K562 (cell line): ENCODE data around the gene NDOR1. TPM values are rescaled to one million over a fixed set of nuclear protein-coding genes. Genes with fewer than 3 reads are reported as not detected.
A peak's percentile ranks its signal among the peaks of the same experiment; 100 is the strongest.

Source experiments
- E2F8 ChIP-seq: fragments of 450-650 bp; IDR thresholded peaks from 2 replicates; pipeline ENCODE4 v1.7.1; 2018; ENCODE audit warnings: mild to moderate bottlenecking, low read depth; ENCODE audit not compliant: partially characterized antibody
- GATAD2A ChIP-seq: fragments of 450-650 bp; IDR thresholded peaks from 2 replicates; pipeline ENCODE4 v1.6.1; 2017
- HMBOX1 ChIP-seq: sonication (generic); IDR thresholded peaks from 2 replicates; pipeline ENCODE4 v1.6.1; 2016
- HOXB6 ChIP-seq: fragments of 250-450 bp; sonication (Bioruptor Pico); IDR thresholded peaks from 2 replicates; pipeline ENCODE4 v1.5.1; 2022; ENCODE audit warnings: mild to moderate bottlenecking, borderline replicate concordance
- LARP7 ChIP-seq: fragments of 450-650 bp; IDR thresholded peaks from 2 replicates; pipeline ENCODE4 v1.6.1; 2016
- MYNN ChIP-seq, 2 experiments: sonication (generic); formaldehyde crosslinking in 1 of 2; IDR thresholded peaks; 2 replicates each; pipeline versions ENCODE4 v1.5.0 to v1.6.1; 2016 to 2020; ENCODE audit warnings: antibody characterized with exemption in 1 of 2, missing genetic modification reagents in 1 of 2
- NONO ChIP-seq, 2 experiments: fragments of 200-400 bp in 1 of 2; fragments of 450-650 bp in 1 of 2; formaldehyde crosslinking in 1 of 2; IDR thresholded peaks; 2 replicates each; pipeline ENCODE4 v1.6.1; 2017; ENCODE audit warnings: low read depth in 2 of 2, mild to moderate bottlenecking in 2 of 2, moderate library complexity in 2 of 2, low read length in 1 of 2
- NR2C2 ChIP-seq, 2 experiments: fragments of 200-800 bp in 1 of 2; sonication (Bioruptor generic) in 1 of 2; sonication (generic) in 1 of 2; formaldehyde crosslinking in 1 of 2; IDR thresholded peaks; 2 replicates each; pipeline versions ENCODE4 v1.6.1 to v1.8.0; 2016 to 2022; ENCODE audit warnings: mild to moderate bottlenecking in 1 of 2, missing compliant biosample characterization in 1 of 2, missing genetic modification characterization in 1 of 2, missing genetic modification reagents in 1 of 2
- PRDM10 ChIP-seq: fragments of 450-650 bp; IDR thresholded peaks from 2 replicates; pipeline ENCODE4 v1.6.1; 2018; ENCODE audit not compliant: partially characterized antibody
- RBM22 ChIP-seq: fragments of 200-400 bp; formaldehyde crosslinking; IDR thresholded peaks from 2 replicates; pipeline ENCODE4 v1.6.1; 2018; ENCODE audit warnings: low read length, low read depth; ENCODE audit not compliant: poor library complexity, severe bottlenecking
- STAT6 ChIP-seq: sonication (generic); formaldehyde crosslinking; IDR thresholded peaks from 2 replicates; pipeline ENCODE4 v1.8.1; 2023; ENCODE audit warnings: mild to moderate bottlenecking, missing genetic modification reagents
- ZNF639 ChIP-seq, 2 experiments: fragments of 200-800 bp in 1 of 2; sonication (Bioruptor generic) in 1 of 2; sonication (generic) in 1 of 2; formaldehyde crosslinking in 1 of 2; IDR thresholded peaks in 1 of 2; conservative IDR thresholded peaks in 1 of 2; 2 replicates each; pipeline versions ENCODE4 v1.5.0 to v1.6.1; 2016 to 2020; ENCODE audit warnings: missing compliant biosample characterization in 1 of 2, missing genetic modification characterization in 1 of 2, missing genetic modification reagents in 1 of 2
- polyA plus RNA-seq, 8 experiments: library from polyadenylated mRNA; depleted of rRNA in 4 of 8; stranded (reverse) in 5 of 8; unstranded in 3 of 8; fragments of >200 nt; fragmentation: Nextera tagmentation in 2 of 8; fragmentation: Illumina TruSeq in 1 of 8; extraction: Ambion mirVana in 2 of 8; extraction: Trizol in 1 of 8; gene quantifications; 2 replicates each; pipeline versions ENCODE4 v1.2.1 to v1.2.3, GENCODE V29; 2011 to 2014; ENCODE audit warnings: inconsistent platforms in 1 of 8, missing spikeins in 1 of 8
- total RNA-seq, 7 experiments: library from RNA; depleted of rRNA in 6 of 7; stranded (reverse); fragments of >200 nt in 6 of 7; fragmentation: Illumina TruSeq in 2 of 7; extraction: Trizol in 2 of 7; gene quantifications; 2 replicates each; pipeline versions ENCODE4 v1.2.1 to v1.2.3, GENCODE V29; 2011 to 2021; ENCODE audit warnings: low replicate concordance in 1 of 7

The NDOR1 gene
- total and polyA plus RNA-seq, 9 of the 15 experiments (the other 6 are each of a cell fraction or from before 2014, with no cell fraction given) = 0.06 to 36.9 (median 6.9) TPM

GRCh38 chr9:137218754-137219271 is 13.3 kb downstream of the NDOR1 start (continued):
- no peak for TF ChIP-seq E2F8
- TF ChIP-seq NR2C2 (CRISPR knock-in tag; IDR thresholded peaks at IDR 0.05) = no peak
- TF ChIP-seq NR2C2 (tag; IDR thresholded peaks at IDR 0.05) = peak; percentile 56
- 0 out of 4 replicates have a peak, but pooled peaks of 1 of the 2 experiments have one; percentile 72 for TF ChIP-seq ZNF639 (CRISPR knock-in tag; conservative IDR thresholded peaks at IDR 0.05 in 1 of 2, IDR thresholded peaks at IDR 0.05 in 1 of 2)
- no peak for TF ChIP-seq RBM22
- TF ChIP-seq MYNN (IDR thresholded peaks at IDR 0.05) = peak; percentile 97
- TF ChIP-seq MYNN (CRISPR knock-in tag; IDR thresholded peaks at IDR 0.05) = no peak
- no peak for TF ChIP-seq NONO (IDR thresholded peaks at IDR 0.05; ENCODE audit: low read depth in 2 of 2, low read length in 1 of 2)
- no peak for TF ChIP-seq HOXB6
- TF ChIP-seq LARP7 = no peak
- TF ChIP-seq HMBOX1 = no peak
- peak; percentile 76; the same call in 1 of the 2 replicates for TF ChIP-seq GATAD2A
- no peak for TF ChIP-seq STAT6
- no peak for TF ChIP-seq PRDM10
